Fibroblast of villous mesenchyme (primary cell): ENCODE results near the gene MBLAC2. TPM values are rescaled to one million over a fixed set of nuclear protein-coding genes. Genes with fewer than 3 reads are reported as not detected.
A peak's percentile ranks its signal among the peaks of the same experiment; 100 is the strongest.

Experiments used
- DNase-seq: peaks from one replicate; pipeline ENCODE4 v3.0.0-alpha.2; 2010; ENCODE audit warnings: low read depth
- H3K4me3 ChIP-seq: 2 replicates; pipeline ENCODE4 v1.5.1; 2011; ENCODE audit warnings: low read depth, mild to moderate bottlenecking, low read length
- total RNA-seq: library from RNA; depleted of rRNA; stranded (reverse); fragments of >200 nt; gene quantifications from 2 replicates; pipeline ENCODE4 v1.2.3, GENCODE V29; 2012
- TF ChIP-seq, protein P1 (sequence below): IDR thresholded peaks from 2 replicates; pipeline ENCODE4 v1.5.1; 2012; ENCODE audit warnings: low read depth, mild to moderate bottlenecking, low read length; ENCODE audit not compliant: insufficient read depth

MBLAC2 gene
- total RNA-seq, 1 donor = 6.9 TPM

DNA sequence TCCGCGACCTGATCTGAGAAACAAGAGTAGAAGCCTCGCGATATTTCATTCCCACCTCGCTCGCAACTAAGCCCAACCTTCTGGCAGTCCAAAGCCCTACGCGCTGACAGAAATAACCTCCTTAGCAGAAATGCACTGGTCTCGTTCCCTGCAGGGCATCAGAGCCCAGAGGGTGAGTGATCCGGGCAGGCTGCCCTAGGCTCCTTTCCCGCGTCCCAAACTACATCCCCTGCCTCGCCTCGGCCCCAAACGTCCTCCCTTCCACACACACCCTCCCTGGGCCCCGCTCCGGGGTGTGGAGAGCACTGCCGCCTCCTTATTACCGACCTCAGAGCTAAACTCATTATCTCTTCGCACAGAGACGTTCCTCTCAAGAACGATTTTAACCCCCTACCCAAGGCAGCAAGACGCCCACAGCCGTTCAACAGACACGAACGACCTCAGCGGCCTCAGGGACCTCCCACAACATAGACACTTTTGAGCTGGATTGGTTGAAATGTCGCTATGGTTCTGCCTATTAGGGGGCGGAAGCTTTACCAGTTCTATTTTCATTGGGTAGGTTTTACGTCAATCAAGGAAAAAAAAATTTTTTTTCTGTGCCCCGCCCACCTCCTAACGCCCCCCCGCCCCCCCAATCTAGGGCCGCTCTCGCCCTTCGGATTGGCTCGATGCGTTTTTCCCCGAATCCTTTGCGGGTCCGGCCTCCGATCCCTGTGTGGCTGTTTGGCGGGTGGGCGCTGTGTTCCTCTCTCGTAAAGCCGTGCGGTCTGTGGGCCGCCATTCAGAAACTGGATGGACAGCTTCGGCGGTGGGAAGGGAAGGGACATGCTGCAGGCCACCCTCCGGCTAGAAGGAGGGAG lies 65.0 kb downstream of the MBLAC2 start, which contains the start of gene CETN3:
TSS of gene CETN3 (minus strand) at position 439 of the 860 bp plus-strand sequence. CDS start at position 344, 95 bp downstream.
- DNase-seq = peak; percentile 98
- TF ChIP-seq, protein P1, sequence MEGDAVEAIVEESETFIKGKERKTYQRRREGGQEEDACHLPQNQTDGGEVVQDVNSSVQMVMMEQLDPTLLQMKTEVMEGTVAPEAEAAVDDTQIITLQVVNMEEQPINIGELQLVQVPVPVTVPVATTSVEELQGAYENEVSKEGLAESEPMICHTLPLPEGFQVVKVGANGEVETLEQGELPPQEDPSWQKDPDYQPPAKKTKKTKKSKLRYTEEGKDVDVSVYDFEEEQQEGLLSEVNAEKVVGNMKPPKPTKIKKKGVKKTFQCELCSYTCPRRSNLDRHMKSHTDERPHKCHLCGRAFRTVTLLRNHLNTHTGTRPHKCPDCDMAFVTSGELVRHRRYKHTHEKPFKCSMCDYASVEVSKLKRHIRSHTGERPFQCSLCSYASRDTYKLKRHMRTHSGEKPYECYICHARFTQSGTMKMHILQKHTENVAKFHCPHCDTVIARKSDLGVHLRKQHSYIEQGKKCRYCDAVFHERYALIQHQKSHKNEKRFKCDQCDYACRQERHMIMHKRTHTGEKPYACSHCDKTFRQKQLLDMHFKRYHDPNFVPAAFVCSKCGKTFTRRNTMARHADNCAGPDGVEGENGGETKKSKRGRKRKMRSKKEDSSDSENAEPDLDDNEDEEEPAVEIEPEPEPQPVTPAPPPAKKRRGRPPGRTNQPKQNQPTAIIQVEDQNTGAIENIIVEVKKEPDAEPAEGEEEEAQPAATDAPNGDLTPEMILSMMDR = no peak
- H3K4me3 ChIP-seq = peak within 1 kb of the TSS; percentile 95

DNA sequence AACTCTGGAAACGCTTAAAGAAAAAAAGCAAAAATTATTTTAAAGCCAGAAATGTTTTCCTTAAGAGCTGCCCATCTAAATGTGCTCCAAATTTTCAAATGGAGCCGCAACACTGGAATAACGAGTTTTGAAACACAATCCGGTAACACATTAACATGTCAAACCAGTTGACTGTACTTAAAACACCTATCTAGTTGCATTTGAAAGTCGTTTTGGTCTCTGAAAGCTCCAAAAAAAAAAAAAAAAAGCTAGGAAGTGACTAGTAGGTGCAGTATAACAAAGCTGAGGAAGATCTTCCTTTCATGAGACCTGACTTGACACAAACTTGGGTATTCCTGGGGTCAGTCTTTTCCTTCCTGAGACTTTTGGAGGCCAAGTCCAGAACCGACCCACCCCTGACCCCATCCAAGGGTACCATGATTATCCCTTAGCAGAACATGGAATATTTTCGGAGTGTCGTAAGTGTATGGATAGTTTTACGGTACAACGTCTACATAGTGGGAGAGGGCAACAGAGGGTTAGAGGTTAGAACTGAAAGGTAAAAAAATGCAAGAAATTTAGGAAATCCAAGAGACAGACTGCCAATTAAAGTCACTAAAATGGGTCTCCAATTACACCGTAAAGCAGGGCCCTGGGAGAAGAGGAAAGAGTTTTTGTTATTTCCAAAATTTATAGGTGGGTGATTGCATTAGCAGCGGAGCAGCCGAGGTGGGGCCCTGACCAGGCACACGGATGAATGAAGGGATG lies 65.8 kb downstream of the MBLAC2 start:
- TF ChIP-seq, protein P1 = no peak
- no peak for DNase-seq
- peak overlapping the region; percentile 95 for H3K4me3 ChIP-seq

Other genes with a start within 250 kb of the MBLAC2 start
- 7.1 and 15.5 TPM in 2 replicates for gene CETN3, start 65.0 kb downstream of the MBLAC2 start, total RNA-seq
- 4.5 and 5.2 TPM in 2 replicates for gene POLR3G, start 93 bp upstream of the MBLAC2 start, total RNA-seq
- 16.1 and 28.1 TPM in 2 replicates for gene LYSMD3, start 54.8 kb upstream of the MBLAC2 start, total RNA-seq
- under 0.01 and 0.43 TPM in 2 replicates for gene ADGRV1, start 84.0 kb upstream of the MBLAC2 start, total RNA-seq